HL-60 (cell line): ENCODE results near the gene C1orf167.

Experiments
- CTCF ChIP-seq: IDR thresholded peaks from one replicate; pipeline ENCODE4 v1.5.1; 2011; ENCODE audit warnings: low read length, control low read depth, inconsistent platforms; ENCODE audit not compliant: insufficient read depth
- GABPA ChIP-seq: IDR thresholded peaks from 2 replicates; pipeline ENCODE4 v1.6.1; 2012; ENCODE audit warnings: low read depth
- POLR2AphosphoS5 ChIP-seq: IDR thresholded peaks from 2 replicates; pipeline ENCODE4 v1.6.1; 2012; ENCODE audit warnings: low read depth

GRCh38 chr1:11713095-11713494, 48.9 kb upstream of the C1orf167 start:
- TF ChIP-seq CTCF (no peak), POLR2AphosphoS5 (no peak), GABPA (no peak)
